EH (cell line): Measurements from ENCODE around the gene ANAPC15.
"Not testable (repeated sequence)": the region's sequence is repeated elsewhere in the genome, so short reads cannot be mapped to it uniquely, and the experiment has no call there.

Experiments
- DNase-seq: peaks from one replicate; pipeline ENCODE4 v3.0.0-alpha.2; 2015; ENCODE audit warnings: low read depth

Gene ANAPC15

GRCh38 chr11:72112143-72112977 is at the start of gene ANAPC15:
ANAPC15 (minus strand) TSS chr11:72112695; CDS start chr11:72111276, 1,419 bp downstream.
- DNase-seq = peak; percentile 100

- DNase-seq = peak; percentile 20
Observed at GRCh38 chr11:72160319-72160718, 47.8 kb upstream of the ANAPC15 start.

GRCh38 chr11:72157131-72157530 is 44.6 kb upstream of the ANAPC15 start:
- no peak for DNase-seq

GRCh38 chr11:72155751-72156150 is 43.3 kb upstream of the ANAPC15 start:
- DNase-seq = no peak

GRCh38 chr11:72154816-72155215 is 42.3 kb upstream of the ANAPC15 start:
- DNase-seq = no peak

- DNase-seq = not testable (repeated sequence)
Observed at GRCh38 chr11:72153874-72154273, 41.4 kb upstream of the ANAPC15 start.

GRCh38 chr11:72150882-72151281 is 38.4 kb upstream of the ANAPC15 start:
- DNase-seq = no peak

GRCh38 chr11:72146625-72147024 is 34.1 kb upstream of the ANAPC15 start:
- DNase-seq = no peak

GRCh38 chr11:72144807-72145565 is 32.5 kb upstream of the ANAPC15 start:
- DNase-seq = peak; percentile 96

- not testable (repeated sequence) for DNase-seq
Observed at GRCh38 chr11:72142543-72142942, 30.0 kb upstream of the ANAPC15 start.

- peak; percentile 77 for DNase-seq
Observed at GRCh38 chr11:72142086-72142485, 29.6 kb upstream of the ANAPC15 start.

- DNase-seq = peak; percentile 97
Observed at GRCh38 chr11:72141066-72141465, 28.6 kb upstream of the ANAPC15 start.

- DNase-seq = no peak
Observed at GRCh38 chr11:72140661-72141060, 28.2 kb upstream of the ANAPC15 start.

- DNase-seq = no peak
Observed at GRCh38 chr11:72139500-72139899, 27.0 kb upstream of the ANAPC15 start.

- DNase-seq = no peak
Observed at GRCh38 chr11:72138821-72139390, 26.4 kb upstream of the ANAPC15 start.

- no peak for DNase-seq
Observed at GRCh38 chr11:72136684-72137262, 24.3 kb upstream of the ANAPC15 start.

GRCh38 chr11:72135891-72136683 is 23.6 kb upstream of the ANAPC15 start:
- DNase-seq = peak; percentile 78

GRCh38 chr11:72135473-72135872 is 23.0 kb upstream of the ANAPC15 start, which contains the start of gene FOLR3:
FOLR3 (plus strand) TSS chr11:72135725; CDS start chr11:72135953, 228 bp downstream.
- not testable (repeated sequence) for DNase-seq

- DNase-seq = no peak
Observed at GRCh38 chr11:72132646-72133045, 20.2 kb upstream of the ANAPC15 start.

GRCh38 chr11:72129381-72129780 is 16.9 kb upstream of the ANAPC15 start:
- no peak for DNase-seq

- DNase-seq = no peak
Observed at GRCh38 chr11:72127923-72128322, 15.4 kb upstream of the ANAPC15 start.
